Liver (tissue), 9 donors: ENCODE measurements around the gene MEGF6. TPM values are rescaled to one million over a fixed set of nuclear protein-coding genes. Genes with fewer than 3 reads are reported as not detected.

Source experiments
- DNase-seq: peaks from one replicate; pipeline ENCODE4 v3.0.0-alpha.2; 2017; ENCODE audit warnings: low spot score
- H3K27ac ChIP-seq, 2 donors: one replicate each; pipeline ENCODE4 v1.7.0; 2013; ENCODE audit warnings: inconsistent platforms in 2 of 2, low read length in 2 of 2, control low read depth in 1 of 2, low read depth in 1 of 2, mild to moderate bottlenecking in 1 of 2
- H3K27me3 ChIP-seq, 4 donors: one replicate each; pipeline versions ENCODE4 v1.6.1 to v1.7.0; 2013; ENCODE audit warnings: low read length in 3 of 4, inconsistent platforms in 1 of 4, mild to moderate bottlenecking in 1 of 4, moderate library complexity in 1 of 4; ENCODE audit not compliant: control insufficient read depth in 4 of 4, insufficient read depth in 4 of 4
- H3K36me3 ChIP-seq, 4 donors: one replicate each; pipeline versions ENCODE4 v1.6.1 to v1.7.0; 2013; ENCODE audit warnings: low read length in 3 of 4, mild to moderate bottlenecking in 3 of 4, low read depth in 1 of 4, moderate library complexity in 1 of 4; ENCODE audit not compliant: control insufficient read depth in 4 of 4, insufficient read depth in 3 of 4
- H3K4me1 ChIP-seq, 4 donors: one replicate each; pipeline versions ENCODE4 v1.6.1 to v1.7.0; 2013; ENCODE audit warnings: low read length in 3 of 4, mild to moderate bottlenecking in 3 of 4, moderate library complexity in 1 of 4; ENCODE audit not compliant: control insufficient read depth in 4 of 4, insufficient read depth in 4 of 4
- H3K4me3 ChIP-seq, 3 donors: one replicate each; pipeline versions ENCODE4 v1.6.1 to v1.7.0; 2013; ENCODE audit warnings: low read length in 3 of 3, control low read depth in 1 of 3, low read depth in 1 of 3, mild to moderate bottlenecking in 1 of 3
- H3K9ac ChIP-seq, 2 donors: one replicate each; pipeline ENCODE4 v1.7.0; 2013; ENCODE audit warnings: low read length in 2 of 2, mild to moderate bottlenecking in 2 of 2, moderate library complexity in 2 of 2, control low read depth in 1 of 2, low read depth in 1 of 2
- H3K9me3 ChIP-seq, 4 donors: one replicate each; pipeline versions ENCODE4 v1.6.1 to v1.7.0; 2013; ENCODE audit warnings: low read length in 3 of 4; ENCODE audit not compliant: control insufficient read depth in 4 of 4
- ATF3 ChIP-seq: IDR thresholded peaks from 2 replicates; pipeline ENCODE4 v1.6.1; 2016; ENCODE audit warnings: antibody characterized with exemption
- CTCF ChIP-seq: fragments of 150-350 bp; IDR thresholded peaks from 2 replicates; pipeline ENCODE4 v1.5.1; 2017; ENCODE audit warnings: improper control_type of control experiment, low read depth, low read length; ENCODE audit not compliant: missing input control
- EGR1 ChIP-seq, 2 donors: IDR thresholded peaks; 2 replicates each; pipeline ENCODE4 v1.6.1; 2016 to 2018; ENCODE audit warnings: antibody characterized with exemption in 2 of 2, low read depth in 2 of 2
- FOXA1 ChIP-seq: IDR thresholded peaks from 2 replicates; pipeline ENCODE4 v1.6.1; 2016; ENCODE audit warnings: antibody characterized with exemption
- FOXA2 ChIP-seq: IDR thresholded peaks from 2 replicates; pipeline ENCODE4 v1.6.1; 2016; ENCODE audit warnings: antibody characterized with exemption
- GABPA ChIP-seq, 2 donors: IDR thresholded peaks in 1 of 2; conservative IDR thresholded peaks in 1 of 2; 2 replicates each; pipeline ENCODE4 v1.6.1; 2016; ENCODE audit warnings: antibody characterized with exemption in 2 of 2, mild to moderate bottlenecking in 1 of 2, moderate library complexity in 1 of 2
- HNF4A ChIP-seq, 2 donors: conservative IDR thresholded peaks; 2 replicates each; pipeline ENCODE4 v1.6.1; 2016; ENCODE audit warnings: antibody characterized with exemption in 2 of 2, mild to moderate bottlenecking in 2 of 2
- HNF4G ChIP-seq: IDR thresholded peaks from 2 replicates; pipeline ENCODE4 v1.6.1; 2016; ENCODE audit warnings: antibody characterized with exemption
- JUND ChIP-seq, 2 donors: IDR thresholded peaks; 2 replicates each; pipeline ENCODE4 v1.6.1; 2016; ENCODE audit warnings: antibody characterized with exemption in 2 of 2
- MAX ChIP-seq: IDR thresholded peaks from 2 replicates; pipeline ENCODE4 v1.6.1; 2016; ENCODE audit warnings: antibody characterized with exemption
- NR2F2 ChIP-seq: IDR thresholded peaks from 2 replicates; pipeline ENCODE4 v1.6.1; 2016; ENCODE audit warnings: antibody characterized with exemption
- RAD21 ChIP-seq, 2 donors: IDR thresholded peaks; 2 replicates each; pipeline ENCODE4 v1.6.1; 2016; ENCODE audit warnings: antibody characterized with exemption in 2 of 2, mild to moderate bottlenecking in 2 of 2
- REST ChIP-seq: IDR thresholded peaks from 2 replicates; pipeline ENCODE4 v1.6.1; 2016; ENCODE audit warnings: antibody characterized with exemption, mild to moderate bottlenecking
- RXRA ChIP-seq, 2 donors: IDR thresholded peaks; 2 replicates each; pipeline ENCODE4 v1.6.1; 2017 to 2018; ENCODE audit warnings: antibody characterized with exemption in 2 of 2, mild to moderate bottlenecking in 1 of 2
- SP1 ChIP-seq: IDR thresholded peaks from 2 replicates; pipeline ENCODE4 v1.6.1; 2018; ENCODE audit warnings: antibody characterized with exemption, mild to moderate bottlenecking
- TAF1 ChIP-seq: conservative IDR thresholded peaks from 2 replicates; pipeline ENCODE4 v1.6.1; 2016; ENCODE audit warnings: antibody characterized with exemption, mild to moderate bottlenecking
- YY1 ChIP-seq: IDR thresholded peaks from 2 replicates; pipeline ENCODE4 v1.6.1; 2016; ENCODE audit warnings: antibody characterized with exemption, mild to moderate bottlenecking
- ZBTB33 ChIP-seq: IDR thresholded peaks from 2 replicates; pipeline ENCODE4 v1.6.1; 2016; ENCODE audit warnings: antibody characterized with exemption
- WGBS: extraction: QIAGEN DNeasy Blood & Tissue Kit; methylation state at CpG from one replicate; pipeline ENCODE4 v1.1.7; 2013; 5-methylcytosine and 5-hydroxymethylcytosine counted together
- polyA plus RNA-seq, 2 donors: library from polyadenylated mRNA; stranded (reverse) in 1 of 2; unstranded in 1 of 2; fragments of 200-250 nt in 1 of 2; fragments of >200 nt in 1 of 2; fragmentation: Nextera tagmentation in 1 of 2; extraction: Ambion mirVana in 1 of 2; gene quantifications; one replicate each; pipeline versions ENCODE4 v1.2.1 to v1.2.3, GENCODE V29; 2013 to 2015
- total RNA-seq, 2 donors: library from RNA; depleted of rRNA; stranded (reverse); fragments of >200 nt; gene quantifications; one replicate each; pipeline ENCODE4 v1.2.3, GENCODE V29; 2014
- donor health status: healthy.
- donor health status: healthy.
- donor health status: healthy.
- donor health status: healthy.
- donor health status: healthy.

The MEGF6 gene
- total and polyA plus RNA-seq, 4 donors = 1.3 to 11.0 (median 4.0) TPM

- Histone ChIP-seq H3K36me3 (no peaks in the 10 kb centered on the region), H3K4me1 (no peaks in the 10 kb centered on the region), H3K9me3 (no peaks in the 10 kb centered on the region), H3K4me3 (no peak overlapping the region), H3K27me3 (no peaks in the 10 kb centered on the region), H3K9ac (no peak overlapping the region), H3K27ac (no peak overlapping the region)
- DNase-seq = no peak
- no peak for TF ChIP-seq YY1
- no peak for TF ChIP-seq HNF4G
- TF ChIP-seq ZBTB33 = no peak
- TF ChIP-seq FOXA1 = no peak
- no peak for TF ChIP-seq EGR1 (IDR thresholded peaks at IDR 0.05; ENCODE audit: low read depth in 2 of 2)
- TF ChIP-seq HNF4A (conservative IDR thresholded peaks at IDR 0.05) = no peak
- no peak for TF ChIP-seq REST
- no peak for TF ChIP-seq RXRA (IDR thresholded peaks at IDR 0.05)
- no peak for TF ChIP-seq RAD21 (IDR thresholded peaks at IDR 0.05)
- no peak for TF ChIP-seq FOXA2
- no peak for TF ChIP-seq ATF3
- TF ChIP-seq JUND (IDR thresholded peaks at IDR 0.05) = no peak
- no peak for TF ChIP-seq NR2F2
- no peak for TF ChIP-seq CTCF
- no peak for TF ChIP-seq TAF1
- no peak for TF ChIP-seq MAX
- TF ChIP-seq SP1 = no peak
- TF ChIP-seq GABPA (IDR thresholded peaks at IDR 0.05 in 1 of 2, conservative IDR thresholded peaks at IDR 0.05 in 1 of 2) = no peak
- 88% methylated on average over 18 of the region's 18 CpGs for WGBS
Measured at GRCh38 chr1:3444298-3444697, 167.0 kb downstream of the MEGF6 start.

- no peak overlapping the region for H3K4me3 ChIP-seq
- no peaks in the 10 kb centered on the region for H3K27me3 ChIP-seq
- H3K9ac ChIP-seq = no peak overlapping the region
- no peak overlapping the region for H3K27ac ChIP-seq
- no peak for DNase-seq
- no peaks in the 10 kb centered on the region for H3K4me1 ChIP-seq
- no peaks in the 10 kb centered on the region for H3K36me3 ChIP-seq
- WGBS = 72% methylated on average over 7 of the region's 7 CpGs
- H3K9me3 ChIP-seq = no peaks in the 10 kb centered on the region
- TF ChIP-seq HNF4G (no peak), FOXA2 (no peak), NR2F2 (no peak), HNF4A (conservative IDR thresholded peaks at IDR 0.05) (no peak), JUND (IDR thresholded peaks at IDR 0.05) (no peak), YY1 (no peak), RAD21 (IDR thresholded peaks at IDR 0.05) (no peak), MAX (no peak), ATF3 (no peak), FOXA1 (no peak), RXRA (IDR thresholded peaks at IDR 0.05) (no peak), GABPA (IDR thresholded peaks at IDR 0.05 in 1 of 2, conservative IDR thresholded peaks at IDR 0.05 in 1 of 2) (no peak), CTCF (no peak)
Measured at GRCh38 chr1:3443807-3444206, 167.5 kb downstream of the MEGF6 start.
